NCI-H460 (cell line): ENCODE data around the gene ATP8B3. TPM values are rescaled to one million over a fixed set of nuclear protein-coding genes. Genes with fewer than 3 reads are reported as not detected.

Source experiments
- DNase-seq: peaks from one replicate; pipeline ENCODE4 v3.0.0-alpha.2; 2016; ENCODE audit warnings: low read depth; ENCODE audit errors: extremely low read depth
- total RNA-seq: library from RNA; depleted of rRNA; stranded (reverse); fragments of >200 nt; shearing (Covaris generic); gene quantifications from 2 replicates; pipeline ENCODE4 v1.2.3, GENCODE V29; 2014

ATP8B3 gene
- total RNA-seq, 1 experiment from 2014 or later: 1.7 TPM

DNA sequence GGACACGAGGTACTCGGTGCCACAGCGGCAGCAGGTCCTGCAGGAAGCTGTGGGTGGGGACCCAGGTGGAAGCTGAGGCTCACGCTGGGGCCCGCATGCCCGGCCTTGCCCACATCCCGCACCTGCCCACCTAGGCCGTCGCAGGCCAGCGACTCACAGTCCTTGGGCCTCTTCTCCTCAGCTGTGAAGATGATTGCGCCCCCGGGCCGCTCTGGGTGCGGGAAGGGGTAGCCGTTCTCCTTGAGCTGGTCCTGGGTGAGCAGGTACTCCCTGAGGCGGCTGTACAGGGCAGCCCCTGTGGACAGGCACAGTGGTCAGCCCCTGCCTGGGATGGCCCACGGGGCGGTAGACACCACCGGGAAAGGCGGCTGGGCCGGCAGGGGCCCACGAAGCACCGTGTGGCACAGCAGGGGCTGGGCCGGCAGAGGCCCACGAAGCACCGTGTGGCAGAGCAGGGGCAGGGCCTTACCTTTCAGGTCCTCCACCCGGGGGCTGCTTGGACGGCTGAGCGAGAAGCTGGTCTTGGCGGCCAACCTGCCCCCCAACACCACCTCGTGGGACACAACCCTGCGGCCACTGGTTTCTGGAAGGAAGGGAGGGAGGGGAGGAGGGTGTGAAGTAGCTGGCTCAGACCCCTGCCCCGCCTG is 6.6 kb upstream of the ATP8B3 start:
- DNase-seq: no peak

DNA sequence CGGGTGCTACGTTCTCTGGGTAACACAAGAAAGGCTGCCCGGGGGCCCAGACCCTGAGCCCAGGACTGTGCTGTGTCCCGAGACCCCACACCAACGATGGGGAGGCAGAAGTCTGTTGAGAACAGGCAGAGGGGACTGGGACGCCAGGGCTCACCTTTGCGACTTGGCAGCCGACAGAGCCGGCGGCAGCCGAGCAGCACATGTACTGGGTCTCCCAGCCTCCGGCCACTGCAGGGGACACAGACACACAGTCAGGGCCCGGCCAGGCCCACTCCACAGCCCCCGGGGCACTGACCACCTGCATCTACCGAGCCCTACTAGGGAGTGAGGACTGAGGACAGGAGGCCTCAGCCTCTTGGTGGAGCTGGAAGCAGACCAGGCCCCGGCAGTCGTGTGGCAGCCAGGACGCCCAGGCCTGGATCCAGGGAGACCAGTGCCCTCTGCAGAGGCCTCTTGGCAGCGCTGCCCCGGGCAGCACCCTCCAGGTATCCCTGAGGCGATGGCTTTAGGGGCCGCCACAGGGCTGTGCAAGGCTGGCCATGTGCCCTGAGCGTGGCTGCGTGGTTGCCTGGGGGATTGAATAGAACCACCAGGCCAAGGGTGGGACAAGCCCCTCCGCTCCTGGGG is 5.6 kb upstream of the ATP8B3 start:
- DNase-seq: no peak

DNA sequence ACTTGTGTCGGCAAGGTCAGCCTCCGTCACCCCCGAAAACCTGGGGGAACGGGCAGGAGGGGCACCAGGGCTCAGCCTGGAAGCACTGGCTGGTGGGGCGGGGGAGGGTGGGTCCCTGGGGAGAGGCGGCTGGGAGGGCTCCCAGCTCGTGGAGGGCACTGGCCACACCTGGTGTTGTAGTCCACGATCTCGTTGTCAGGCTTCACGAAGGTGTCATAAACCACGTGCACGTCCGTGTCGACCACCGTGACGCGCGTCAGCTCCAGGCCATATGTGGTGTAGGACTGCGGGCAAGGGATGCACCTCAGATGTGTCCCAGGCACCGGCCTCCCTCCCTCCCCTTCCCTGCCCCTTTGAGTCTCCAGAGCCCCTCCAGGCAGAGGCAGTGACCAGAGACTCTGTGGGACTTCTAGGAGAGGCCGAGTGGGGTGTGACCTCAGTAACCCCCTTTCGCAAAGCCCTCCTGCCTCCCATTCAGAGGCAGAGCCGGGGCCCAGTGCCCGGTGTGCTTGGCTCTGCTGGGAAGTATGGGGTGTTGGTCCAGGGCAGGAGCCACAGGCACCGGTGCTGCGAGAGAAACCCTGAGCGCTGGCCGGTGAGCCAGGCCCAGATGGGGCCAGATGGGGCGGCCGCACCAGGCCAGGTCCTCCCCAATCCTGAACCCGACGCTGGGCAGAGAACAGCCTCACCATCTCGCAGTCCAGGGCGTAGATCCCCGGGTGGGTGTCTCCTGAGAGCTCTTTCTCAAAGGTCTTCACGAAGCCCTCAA is 4.6 kb upstream of the ATP8B3 start:
- DNase-seq: no peak

DNA sequence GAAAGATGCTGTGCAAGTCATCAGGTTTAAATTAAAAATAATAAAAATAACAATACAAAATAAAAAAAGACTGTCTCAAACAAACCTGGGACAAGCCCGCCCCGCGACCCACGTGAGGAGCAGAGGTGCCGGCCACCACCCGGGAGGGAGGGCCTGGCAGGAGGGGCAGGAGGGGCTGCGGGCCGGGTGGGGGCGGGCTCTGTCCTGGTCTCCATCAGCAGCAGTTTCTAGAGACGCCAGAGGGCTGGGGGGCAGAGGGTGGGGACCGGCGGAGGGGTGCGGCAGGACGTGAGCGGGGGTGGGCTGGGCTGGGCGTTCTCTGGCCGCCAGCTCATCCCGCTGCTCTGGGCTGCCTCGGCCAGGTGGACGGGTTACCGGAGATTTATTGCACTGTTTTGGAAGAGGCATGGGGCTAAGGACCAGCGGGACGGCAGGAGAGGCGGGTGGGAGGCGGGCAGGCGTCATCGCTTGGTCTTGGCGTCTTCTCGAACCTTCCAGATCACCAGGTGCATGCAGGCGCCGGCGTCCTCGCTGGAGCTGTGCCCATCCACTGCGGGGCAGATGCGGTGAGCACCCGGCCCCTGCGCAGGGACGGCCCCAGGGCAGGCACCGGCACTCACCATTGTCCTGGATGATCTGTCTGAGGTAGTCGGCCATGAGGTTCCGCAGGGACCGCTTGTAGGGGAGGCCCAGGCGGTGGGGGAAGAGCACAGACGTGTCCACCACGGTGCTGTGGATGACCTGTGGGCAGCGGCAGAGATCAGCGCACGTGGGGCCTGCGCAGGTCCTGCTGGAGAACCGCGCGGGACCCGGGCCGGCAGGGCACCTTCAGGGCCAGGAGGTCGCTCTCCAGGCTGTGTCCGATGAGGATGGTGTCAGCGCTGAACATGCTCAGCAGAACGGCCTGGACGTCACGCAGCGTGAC is 3.8 kb upstream of the ATP8B3 start:
- no peak for DNase-seq

DNA sequence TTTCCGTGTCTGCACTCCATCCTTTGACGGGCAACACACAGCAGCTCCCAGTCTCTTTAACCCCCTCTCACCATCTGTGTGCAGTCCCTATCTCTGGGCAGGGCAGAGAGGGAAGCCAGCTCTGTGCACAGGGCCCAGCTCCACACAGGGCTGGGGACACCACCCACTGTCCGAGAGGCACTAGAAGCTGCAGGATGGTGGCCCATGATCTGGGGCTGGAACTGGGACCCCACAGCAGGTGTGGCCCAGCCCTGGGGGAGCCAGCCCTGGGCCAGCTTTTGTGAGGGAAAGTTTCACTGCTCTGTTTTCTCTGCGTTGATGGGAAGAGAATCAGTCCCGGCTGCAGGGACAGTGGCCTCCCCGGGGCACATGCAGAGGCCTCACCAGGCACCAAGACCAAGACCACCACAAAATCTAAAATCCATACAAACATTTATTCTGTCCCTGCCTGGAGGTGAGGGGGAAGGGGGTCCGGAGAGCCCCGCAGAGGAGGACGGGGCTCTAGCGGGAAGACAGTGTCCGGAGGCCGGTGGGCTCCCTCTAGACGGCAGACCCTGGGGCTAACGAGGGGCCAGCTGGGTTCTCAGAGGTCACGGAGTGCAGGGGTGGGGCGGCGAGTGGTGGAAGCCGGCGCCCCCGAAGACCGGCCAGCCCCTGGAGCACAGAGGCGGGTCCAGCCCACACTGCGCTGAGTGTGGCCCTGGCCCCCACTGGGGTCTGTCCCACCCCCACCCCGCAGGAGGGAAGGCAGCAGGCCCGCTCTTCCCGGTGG is 2.9 kb upstream of the ATP8B3 start:
- DNase-seq: no peak

DNA sequence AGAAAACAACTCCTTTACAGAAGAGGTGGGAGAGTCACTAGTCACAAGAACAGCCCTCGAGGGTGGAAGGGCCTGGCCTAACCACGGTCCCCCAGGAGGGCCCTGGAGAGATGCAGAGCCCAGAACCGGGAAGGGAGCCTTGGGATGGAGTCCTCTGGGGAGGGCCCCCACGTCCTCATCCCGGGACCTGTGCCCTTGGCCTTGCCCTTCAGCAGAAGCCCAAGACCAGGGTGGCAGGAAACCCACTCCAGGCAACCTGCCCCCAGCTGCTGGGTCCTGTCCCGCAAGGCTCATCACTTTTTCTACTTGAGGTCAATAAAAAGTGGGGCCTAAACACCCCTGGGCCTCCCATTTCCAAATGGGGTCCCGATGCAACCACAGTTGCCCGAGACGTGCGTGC is 2.3 kb upstream of the ATP8B3 start:
- DNase-seq: no peak

DNA sequence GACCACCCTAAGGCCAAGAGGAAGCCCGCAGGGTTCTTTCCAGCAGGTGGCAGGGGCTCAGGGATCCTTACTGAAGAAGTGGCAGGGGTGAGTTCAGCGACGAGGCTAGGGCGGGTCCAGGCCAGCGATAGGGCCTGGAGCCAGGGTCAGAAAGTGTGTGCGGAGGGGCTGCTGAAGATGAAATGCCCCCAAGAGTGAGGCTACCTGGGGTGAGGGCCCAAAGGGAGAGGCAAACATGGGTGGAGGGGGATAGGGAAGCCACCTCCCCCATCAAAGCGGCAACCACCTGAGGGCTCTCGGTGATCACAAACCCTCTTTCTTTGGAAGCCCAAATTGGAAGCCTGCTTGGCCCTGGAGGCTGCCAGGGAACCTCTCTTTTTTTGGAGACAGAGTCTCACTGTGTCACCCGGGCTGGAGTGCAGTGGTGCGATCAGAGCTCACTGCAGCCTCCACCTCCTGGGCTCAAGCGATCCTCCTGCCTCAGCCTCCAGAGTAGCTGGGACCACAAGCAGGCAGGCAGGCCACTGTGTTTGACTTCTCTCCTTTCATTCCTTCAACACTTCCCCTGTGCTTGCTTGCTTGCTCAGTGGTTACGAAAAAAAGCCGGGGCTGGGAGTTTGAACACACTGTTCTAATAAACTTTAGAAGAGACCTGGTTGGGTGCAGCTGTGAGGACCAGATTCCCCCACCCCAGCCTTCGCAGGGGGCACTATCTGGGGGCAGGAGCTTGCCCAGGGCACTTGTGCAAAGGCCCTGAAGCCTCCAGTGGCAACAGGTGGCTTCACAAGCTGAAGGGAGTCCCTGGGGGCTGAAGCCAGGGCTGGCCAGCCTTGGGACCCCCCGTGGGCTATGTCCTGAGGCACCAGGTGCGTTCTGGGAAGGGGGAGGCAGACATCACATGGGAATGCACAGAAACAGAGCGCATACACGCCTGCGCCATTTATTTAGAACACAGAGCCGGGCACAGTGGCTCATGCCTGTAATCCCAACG is 1.4 kb upstream of the ATP8B3 start:
- DNase-seq: no peak

DNA sequence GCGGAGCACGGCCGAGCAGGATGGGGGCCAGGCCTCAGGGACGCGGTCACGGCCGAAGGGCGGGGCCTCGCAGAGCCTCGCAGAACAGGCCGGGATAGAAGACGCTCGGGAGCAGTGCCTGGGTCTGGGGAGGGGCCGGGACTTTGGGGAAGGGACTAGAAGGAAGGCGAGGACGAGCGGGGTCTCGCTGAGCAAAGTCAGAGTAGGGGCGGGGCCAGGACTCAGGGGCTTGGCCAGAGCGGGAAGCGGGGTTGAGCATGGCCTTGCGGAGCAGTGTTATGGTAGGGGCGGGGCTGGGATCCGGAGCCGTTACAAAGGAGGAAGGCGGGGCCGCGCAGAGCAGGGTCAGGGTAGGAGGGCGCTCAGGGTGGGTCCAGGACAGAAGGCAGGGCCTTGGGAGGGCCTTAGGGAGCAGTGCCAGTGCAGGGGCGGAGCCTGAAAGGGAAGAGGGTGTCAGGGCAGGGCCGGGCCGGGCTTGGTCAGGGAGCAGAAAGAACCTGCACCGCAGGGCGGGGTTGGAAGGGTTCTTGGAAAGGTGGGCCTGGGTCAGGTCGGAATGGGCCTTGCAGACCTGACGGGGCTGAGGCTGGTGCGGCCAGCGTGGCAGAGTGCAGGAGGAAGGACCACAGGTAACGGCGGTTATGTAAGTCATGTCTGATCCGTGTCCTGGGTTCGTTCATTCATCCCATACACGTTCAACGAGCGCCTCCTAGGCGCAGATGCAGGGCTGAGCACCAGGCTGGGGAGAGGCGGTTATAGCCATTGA is 533 bp upstream of the ATP8B3 start:
- peak; percentile 93 for DNase-seq

DNA sequence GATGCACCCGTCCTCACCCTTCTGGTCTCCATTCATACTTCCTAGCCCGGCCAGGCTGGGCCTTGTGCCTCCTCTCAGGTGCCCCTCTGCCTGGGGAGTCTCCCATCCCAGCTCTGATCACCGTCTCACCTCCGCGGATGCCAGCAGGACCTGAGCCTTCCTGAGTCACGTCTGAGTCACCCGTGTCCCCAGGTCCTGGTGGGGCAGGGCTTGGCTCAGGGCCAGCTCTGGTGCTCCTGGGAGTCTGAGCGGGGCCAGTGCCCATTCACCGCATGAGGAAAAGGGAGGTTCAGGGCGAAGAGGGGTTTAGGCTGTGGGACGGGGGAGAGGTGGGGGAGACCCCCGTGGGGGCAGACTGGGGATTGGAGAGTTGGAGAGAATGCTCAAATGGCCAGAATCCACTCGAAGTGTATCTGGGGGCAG is 593 bp downstream of the ATP8B3 start:
- peak; percentile 59 for DNase-seq

DNA sequence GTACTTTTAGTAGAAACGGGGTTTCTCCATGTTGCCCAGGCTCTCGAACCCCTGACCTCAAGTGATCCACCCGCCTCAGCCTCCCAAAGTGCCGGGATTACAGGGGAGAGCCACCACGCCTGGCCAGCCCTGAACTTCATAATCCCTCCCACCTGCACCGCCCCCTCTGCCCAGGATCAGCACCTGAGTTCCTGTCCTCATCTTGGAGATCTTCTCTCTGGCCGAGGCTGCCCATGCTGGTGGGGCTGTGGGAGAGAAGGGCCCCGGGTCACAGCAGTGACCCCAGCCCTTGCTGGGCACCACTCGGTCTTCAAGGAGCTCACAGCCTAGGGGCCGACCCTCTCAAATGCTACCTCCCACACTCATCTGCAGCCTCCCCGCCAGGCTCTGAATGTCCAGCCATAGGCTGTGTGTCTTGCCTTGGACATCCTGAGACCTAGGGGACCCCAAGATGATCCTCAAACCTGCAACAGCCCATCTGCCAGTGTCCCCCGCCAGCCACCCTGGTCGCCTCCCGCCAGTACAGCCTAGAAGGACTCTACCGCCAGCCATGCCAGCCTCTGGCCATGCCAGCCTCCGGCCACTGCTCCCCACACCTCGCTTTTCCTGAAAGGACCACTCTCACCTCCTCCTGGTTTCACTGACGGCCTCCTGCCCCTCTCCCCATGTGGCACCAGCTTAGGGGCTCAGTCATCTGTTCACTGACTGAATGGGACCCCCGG is 1.5 kb downstream of the ATP8B3 start:
- no peak for DNase-seq

DNA sequence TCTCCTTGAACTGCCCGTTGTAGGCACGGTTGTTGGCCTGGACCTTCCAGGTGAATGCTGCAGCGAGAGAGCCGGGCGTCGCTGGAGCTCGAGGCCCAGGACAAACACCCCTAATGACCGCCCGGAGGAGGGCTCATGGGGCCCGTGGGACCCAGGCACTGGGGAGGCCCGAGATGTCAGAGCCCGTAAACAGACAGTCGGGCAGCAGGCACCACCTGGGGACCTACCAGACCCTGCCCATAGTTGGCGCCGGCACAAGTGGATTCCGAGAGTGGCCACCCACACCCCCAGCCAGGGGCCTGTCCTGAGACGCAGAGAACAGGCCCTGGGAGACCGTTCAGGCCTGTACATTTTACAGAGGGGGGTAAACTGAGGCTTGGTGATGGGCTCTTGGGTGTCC is 2.4 kb downstream of the ATP8B3 start:
- DNase-seq: no peak

DNA sequence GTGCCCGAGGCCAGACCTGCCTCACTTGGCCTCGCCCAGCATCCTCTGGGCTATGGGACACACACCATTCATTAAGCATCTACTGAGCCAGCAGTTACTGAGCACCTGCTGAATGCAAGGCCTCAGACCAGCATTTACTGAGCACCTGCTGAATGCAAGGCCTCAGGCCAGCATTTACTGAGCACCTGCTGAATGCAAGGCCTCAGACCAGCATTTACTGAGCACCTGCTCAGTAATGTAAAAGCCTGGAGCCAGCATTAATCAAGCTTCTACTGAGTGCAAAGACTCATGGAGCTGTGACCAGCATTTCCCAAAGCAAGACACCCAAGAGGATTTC is 3.7 kb downstream of the ATP8B3 start:
- DNase-seq: no peak

DNA sequence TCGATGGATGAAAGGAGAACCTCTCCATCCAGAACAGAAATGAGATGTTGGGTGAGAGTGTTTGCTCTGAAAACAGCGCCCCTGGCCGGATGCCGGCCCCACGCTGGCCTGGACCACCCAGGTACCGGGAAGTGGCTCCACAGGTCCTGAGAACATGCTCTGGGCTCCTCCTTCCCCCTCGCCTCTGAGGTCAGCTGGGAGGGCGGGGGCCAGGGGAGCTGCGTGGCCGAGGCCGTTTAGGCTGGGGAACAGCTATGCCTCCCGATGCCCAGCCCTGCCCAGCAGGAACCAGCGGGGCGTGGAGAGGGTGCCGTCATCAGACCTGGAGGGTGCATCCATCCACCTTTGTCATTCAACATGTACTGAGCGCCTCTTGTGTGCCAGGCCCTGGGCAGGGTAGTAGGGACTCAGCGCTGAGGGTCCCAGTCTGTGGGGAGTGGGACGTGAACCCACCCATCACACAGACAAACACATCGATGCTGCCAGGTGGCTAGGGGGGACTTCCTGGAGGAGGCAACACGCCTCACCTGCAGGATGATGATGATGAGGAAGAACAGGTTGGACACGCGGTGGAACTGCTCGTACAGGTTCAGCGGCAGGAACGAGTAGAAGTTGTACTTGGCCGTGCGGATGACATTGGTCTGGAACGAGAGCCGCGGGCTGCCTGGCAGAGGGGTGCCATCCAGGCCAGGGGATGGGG is 4.2 kb downstream of the ATP8B3 start:
- no peak for DNase-seq

DNA sequence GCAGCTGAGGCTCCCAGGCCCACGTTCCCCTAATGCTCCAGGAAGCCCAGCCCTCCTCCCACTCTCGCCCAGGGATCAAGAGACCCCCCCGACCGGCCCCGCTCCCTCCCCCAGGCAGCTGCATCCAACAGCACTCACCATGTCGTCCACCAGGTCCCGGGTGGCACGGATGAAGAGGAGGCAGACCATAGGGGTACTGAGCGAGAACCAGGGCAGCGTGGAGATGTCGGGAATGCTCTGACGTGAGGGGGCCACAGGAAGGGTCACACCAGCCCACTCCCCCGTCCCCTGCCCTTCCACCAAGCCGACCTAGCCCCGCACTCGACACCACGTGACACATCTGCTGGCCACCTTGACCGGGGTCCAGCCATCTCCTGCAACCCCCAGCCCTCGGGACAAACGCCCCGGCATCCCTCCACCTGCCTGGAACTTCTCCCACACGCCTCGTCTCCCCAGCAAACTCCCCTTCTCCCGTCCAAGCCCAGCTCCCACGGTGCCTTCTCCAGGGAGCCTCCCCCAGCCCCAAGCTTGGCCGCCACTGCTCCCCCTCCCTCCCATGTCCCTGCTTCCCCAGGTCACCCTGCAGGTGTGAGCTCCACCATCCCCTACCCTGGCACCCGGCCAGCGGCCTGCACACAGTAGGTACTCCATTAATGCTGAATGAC is 4.9 kb downstream of the ATP8B3 start:
- DNase-seq: no peak

DNA sequence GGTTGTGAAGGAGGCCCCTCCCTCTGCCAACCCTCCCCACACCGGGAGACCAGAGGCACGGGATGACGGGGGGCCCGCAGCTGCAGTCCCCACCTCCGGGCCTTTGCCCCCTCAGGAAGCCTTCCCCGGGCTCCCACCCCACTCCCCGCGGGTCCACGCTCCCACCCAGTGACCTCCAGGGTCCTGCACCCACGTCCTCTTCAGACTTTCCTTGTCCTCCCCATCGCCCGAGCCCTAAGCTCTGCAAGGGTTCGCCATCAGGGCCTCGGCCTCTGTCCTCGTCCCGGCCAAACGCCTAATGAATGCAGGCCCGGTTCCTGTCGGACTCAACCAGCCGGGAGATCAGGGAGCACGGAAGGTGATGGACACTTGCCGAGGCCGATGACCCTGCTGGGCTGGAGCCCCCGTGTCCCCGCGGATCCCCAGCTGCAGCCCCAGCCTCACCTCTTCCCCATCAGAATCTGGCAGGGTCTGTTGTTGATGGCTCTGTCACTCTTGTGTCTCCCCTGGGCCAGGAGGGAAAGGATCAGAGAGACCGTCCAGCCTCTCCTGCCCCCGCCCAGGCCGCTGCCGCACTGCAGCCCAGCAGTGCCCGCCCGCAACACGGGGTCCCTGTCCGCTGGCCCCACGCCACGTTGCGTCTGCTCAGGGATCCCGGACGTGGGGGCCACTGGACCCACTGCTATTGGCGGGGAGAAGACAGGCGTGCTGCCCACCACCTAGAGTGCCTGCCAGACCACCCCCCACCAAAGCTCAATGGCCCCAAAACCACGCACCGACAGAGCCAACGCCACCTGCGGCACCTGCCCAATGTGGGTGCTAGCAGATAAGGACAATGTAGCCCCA is 5.7 kb downstream of the ATP8B3 start:
- no peak for DNase-seq
